ENCODE data around the gene PPP1R3G.

DNA sequence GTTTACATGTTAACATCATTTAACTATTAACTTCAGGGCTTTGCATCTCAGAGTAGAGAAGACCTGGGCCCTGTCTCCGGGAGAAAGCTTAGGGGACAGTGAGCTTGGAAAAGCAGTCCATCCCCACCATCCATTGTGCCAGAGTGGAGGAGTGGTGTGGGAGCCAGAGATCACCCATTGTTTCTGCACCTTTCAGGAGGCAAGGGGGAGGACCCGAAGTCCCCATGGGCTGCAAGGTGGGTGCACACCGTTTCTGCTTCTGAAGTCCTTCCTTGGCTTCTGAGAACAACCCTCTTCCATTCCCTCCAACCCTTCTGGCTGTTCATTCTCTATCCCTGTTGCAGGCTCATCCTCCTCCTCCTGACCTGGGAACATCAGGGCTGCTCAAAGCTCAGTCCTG is 4.0 kb upstream of the PPP1R3G start:
- TF ChIP-seq ZFP3 (CRISPR knock-in tag; IDR thresholded peaks at IDR 0.05), result no peak
- no peak for TF ChIP-seq ZFP30 (CRISPR knock-in tag; IDR thresholded peaks at IDR 0.05)
- TF ChIP-seq, protein P1, sequence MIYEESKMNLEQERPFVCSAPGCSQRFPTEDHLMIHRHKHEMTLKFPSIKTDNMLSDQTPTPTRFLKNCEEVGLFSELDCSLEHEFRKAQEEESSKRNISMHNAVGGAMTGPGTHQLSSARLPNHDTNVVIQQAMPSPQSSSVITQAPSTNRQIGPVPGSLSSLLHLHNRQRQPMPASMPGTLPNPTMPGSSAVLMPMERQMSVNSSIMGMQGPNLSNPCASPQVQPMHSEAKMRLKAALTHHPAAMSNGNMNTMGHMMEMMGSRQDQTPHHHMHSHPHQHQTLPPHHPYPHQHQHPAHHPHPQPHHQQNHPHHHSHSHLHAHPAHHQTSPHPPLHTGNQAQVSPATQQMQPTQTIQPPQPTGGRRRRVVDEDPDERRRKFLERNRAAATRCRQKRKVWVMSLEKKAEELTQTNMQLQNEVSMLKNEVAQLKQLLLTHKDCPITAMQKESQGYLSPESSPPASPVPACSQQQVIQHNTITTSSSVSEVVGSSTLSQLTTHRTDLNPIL (CRISPR knock-in tag; IDR thresholded peaks at IDR 0.05; ENCODE audit: low read depth), result no peak
- TF ChIP-seq, protein P2, sequence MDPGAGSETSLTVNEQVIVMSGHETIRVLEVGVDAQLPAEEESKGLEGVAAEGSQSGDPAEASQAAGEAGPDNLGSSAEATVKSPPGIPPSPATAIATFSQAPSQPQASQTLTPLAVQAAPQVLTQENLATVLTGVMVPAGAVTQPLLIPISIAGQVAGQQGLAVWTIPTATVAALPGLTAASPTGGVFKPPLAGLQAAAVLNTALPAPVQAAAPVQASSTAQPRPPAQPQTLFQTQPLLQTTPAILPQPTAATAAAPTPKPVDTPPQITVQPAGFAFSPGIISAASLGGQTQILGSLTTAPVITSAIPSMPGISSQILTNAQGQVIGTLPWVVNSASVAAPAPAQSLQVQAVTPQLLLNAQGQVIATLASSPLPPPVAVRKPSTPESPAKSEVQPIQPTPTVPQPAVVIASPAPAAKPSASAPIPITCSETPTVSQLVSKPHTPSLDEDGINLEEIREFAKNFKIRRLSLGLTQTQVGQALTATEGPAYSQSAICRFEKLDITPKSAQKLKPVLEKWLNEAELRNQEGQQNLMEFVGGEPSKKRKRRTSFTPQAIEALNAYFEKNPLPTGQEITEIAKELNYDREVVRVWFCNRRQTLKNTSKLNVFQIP (CRISPR knock-in tag; IDR thresholded peaks at IDR 0.05; ENCODE audit: borderline replicate concordance, low read depth), result no peak
- TF ChIP-seq, protein P3, sequence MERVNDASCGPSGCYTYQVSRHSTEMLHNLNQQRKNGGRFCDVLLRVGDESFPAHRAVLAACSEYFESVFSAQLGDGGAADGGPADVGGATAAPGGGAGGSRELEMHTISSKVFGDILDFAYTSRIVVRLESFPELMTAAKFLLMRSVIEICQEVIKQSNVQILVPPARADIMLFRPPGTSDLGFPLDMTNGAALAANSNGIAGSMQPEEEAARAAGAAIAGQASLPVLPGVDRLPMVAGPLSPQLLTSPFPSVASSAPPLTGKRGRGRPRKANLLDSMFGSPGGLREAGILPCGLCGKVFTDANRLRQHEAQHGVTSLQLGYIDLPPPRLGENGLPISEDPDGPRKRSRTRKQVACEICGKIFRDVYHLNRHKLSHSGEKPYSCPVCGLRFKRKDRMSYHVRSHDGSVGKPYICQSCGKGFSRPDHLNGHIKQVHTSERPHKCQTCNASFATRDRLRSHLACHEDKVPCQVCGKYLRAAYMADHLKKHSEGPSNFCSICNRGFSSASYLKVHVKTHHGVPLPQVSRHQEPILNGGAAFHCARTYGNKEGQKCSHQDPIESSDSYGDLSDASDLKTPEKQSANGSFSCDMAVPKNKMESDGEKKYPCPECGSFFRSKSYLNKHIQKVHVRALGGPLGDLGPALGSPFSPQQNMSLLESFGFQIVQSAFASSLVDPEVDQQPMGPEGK (CRISPR knock-in tag; IDR thresholded peaks at IDR 0.05; ENCODE audit: borderline replicate concordance), result no peak
- TF ChIP-seq RARB (CRISPR knock-in tag; IDR thresholded peaks at IDR 0.05), result no peak
- no peak for TF ChIP-seq ARNTL (CRISPR knock-in tag; IDR thresholded peaks at IDR 0.05; ENCODE audit: borderline replicate concordance, low read depth)

Measured in SK-N-SH treated with all-trans-retinoic acid at 6 μM for 48 hours (cell line).